ENCODE measurements around the gene AXL.

Gene AXL

DNA sequence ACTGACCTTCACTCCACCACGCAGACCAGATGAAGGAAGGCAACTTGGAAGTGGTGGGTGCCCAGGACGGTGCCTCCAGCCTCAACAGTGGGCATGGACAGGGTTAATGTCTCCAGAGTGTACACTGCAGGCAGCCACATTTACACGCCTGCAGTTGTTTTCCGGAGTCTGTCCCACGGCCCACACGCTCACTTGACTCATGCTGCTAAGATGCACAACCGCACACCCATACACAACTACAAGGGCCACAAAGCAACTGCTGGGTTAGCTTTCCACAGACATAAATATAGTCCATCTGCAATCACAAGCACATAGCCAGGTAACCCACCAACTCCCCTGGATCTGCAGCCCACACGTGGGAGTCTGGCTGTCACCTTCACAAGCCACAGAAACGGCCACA lies 12.6 kb upstream of the AXL start:
- no peaks in the 10 kb centered on the region for H3K4me1 ChIP-seq (ENCODE audit: control insufficient read depth, low read depth, low read length)
- no peak overlapping the region for H4K5ac ChIP-seq (ENCODE audit: low read length)
- no peak overlapping the region for H3K9ac ChIP-seq (ENCODE audit: low read length)
- H3K4me3 ChIP-seq (ENCODE audit: low read length): no peak overlapping the region
- no peak overlapping the region for H3K27ac ChIP-seq (ENCODE audit: low read depth, low read length)
- no peaks in the 10 kb centered on the region for H3K27me3 ChIP-seq (ENCODE audit: insufficient read depth, low read length, poor library complexity)
- no peak overlapping the region for H3K18ac ChIP-seq (ENCODE audit: low read length)
- no peak overlapping the region for H4K8ac ChIP-seq (ENCODE audit: low read depth, low read length)
- no CpG with 5 or more reads among the region's 9 CpGs for WGBS (ENCODE audit: extremely low coverage, insufficient coverage, low lambda C conversion rate)
- H3K56ac ChIP-seq (ENCODE audit: low read length): no peak overlapping the region
- H3K79me1 ChIP-seq (ENCODE audit: low read length): no peaks in the 10 kb centered on the region
- no peak overlapping the region for H3K4me2 ChIP-seq (ENCODE audit: low read length)
- H2BK5ac ChIP-seq (ENCODE audit: low read length): no peak overlapping the region
- no peak overlapping the region for H3K4ac ChIP-seq (ENCODE audit: low read depth, low read length)
- H3K79me2 ChIP-seq (ENCODE audit: control insufficient read depth, insufficient read depth, low read length): no peaks in the 10 kb centered on the region
- H2AK5ac ChIP-seq (ENCODE audit: low read length): no peak overlapping the region
- peaks cover 19% of the 10 kb centered on the region for H3K36me3 ChIP-seq (ENCODE audit: control insufficient read depth, insufficient read depth, low read length)
- no peak overlapping the region for H3K23ac ChIP-seq (ENCODE audit: low read length)
- H2BK15ac ChIP-seq (replicated peaks; ENCODE audit: low read depth): no peak overlapping the region
- H2BK120ac ChIP-seq (ENCODE audit: low read depth, low read length): no peak overlapping the region
- no peak for DNase-seq

DNA sequence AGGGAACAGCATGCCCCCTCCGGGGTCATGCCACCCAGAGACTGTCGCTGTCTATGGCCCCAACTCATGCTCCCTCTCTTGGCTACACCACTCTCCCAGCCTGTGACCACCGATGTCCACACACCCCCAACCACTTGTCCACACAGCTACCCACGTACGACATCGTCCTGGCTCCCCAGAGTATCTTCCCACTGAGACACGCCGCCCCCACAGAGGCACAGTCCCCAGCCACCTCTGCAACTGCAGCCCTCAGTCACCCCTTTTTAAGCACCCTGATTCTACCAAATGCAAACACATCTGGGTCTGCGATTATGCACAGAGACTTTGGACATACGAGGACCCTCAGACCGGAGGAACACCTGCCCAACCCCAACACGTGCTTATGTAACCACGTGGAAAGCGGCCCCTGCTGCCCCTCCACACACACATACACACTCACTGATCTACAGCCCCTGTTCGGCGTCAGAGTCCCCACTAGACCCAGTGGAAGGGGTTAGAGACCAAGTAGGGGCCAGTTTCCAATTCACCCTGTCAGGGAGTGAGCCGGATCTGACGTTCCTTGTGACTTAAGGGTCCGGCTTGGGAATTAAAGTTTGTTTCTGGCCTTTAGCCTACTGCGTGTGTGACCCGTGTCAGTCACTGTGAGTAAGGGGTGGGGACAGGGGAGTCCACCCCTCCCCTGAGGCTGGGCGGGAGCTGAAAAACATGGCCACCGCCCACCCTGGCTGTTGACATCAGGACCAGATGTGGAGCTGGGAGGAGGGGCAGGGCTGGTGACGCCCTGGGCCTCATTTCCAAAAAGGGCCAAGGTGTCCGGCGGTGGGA lies 11.9 kb upstream of the AXL start:
- Histone ChIP-seq H3K27ac (ENCODE audit: low read depth, low read length) (no peak overlapping the region), H2BK5ac (ENCODE audit: low read length) (no peak overlapping the region), H4K8ac (ENCODE audit: low read depth, low read length) (no peak overlapping the region), H3K79me2 (ENCODE audit: control insufficient read depth, insufficient read depth, low read length) (no peaks in the 10 kb centered on the region), H3K4me1 (ENCODE audit: control insufficient read depth, low read depth, low read length) (no peaks in the 10 kb centered on the region), H2BK120ac (ENCODE audit: low read depth, low read length) (no peak overlapping the region), H3K9ac (ENCODE audit: low read length) (no peak overlapping the region), H3K4ac (ENCODE audit: low read depth, low read length) (no peak overlapping the region), H3K4me3 (ENCODE audit: low read length) (no peak overlapping the region), H2AK5ac (ENCODE audit: low read length) (no peak overlapping the region), H2BK15ac (replicated peaks; ENCODE audit: low read depth) (no peak overlapping the region), H3K23ac (ENCODE audit: low read length) (no peak overlapping the region), H3K56ac (ENCODE audit: low read length) (no peak overlapping the region), H3K27me3 (ENCODE audit: insufficient read depth, low read length, poor library complexity) (no peaks in the 10 kb centered on the region), H3K18ac (ENCODE audit: low read length) (no peak overlapping the region), H3K4me2 (ENCODE audit: low read length) (no peak overlapping the region), H4K5ac (ENCODE audit: low read length) (no peak overlapping the region), H3K36me3 (ENCODE audit: control insufficient read depth, insufficient read depth, low read length) (peaks cover 17% of the 10 kb centered on the region), H3K79me1 (ENCODE audit: low read length) (no peaks in the 10 kb centered on the region)
- WGBS (ENCODE audit: extremely low coverage, insufficient coverage, low lambda C conversion rate): no CpG with 5 or more reads among the region's 26 CpGs
- no peak for DNase-seq

DNA sequence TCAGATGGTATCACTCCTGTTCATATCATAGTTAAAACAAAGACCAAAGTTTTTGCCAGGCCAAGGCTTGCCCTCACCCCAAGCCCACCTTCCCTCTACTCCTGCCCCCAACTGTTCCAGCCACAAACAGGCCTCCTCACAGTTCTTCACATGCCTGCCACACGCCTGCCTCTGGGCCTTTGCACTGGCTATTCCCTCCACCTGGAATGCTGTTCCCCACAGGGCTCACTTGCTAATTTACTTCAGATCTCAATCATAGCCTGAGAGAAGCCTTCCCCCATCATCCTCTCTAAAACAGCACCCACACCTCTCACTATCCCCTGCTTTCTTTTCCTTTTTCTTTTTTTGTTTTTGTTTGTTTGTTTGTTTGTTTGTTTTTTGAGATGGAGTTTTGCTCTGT lies 4.9 kb upstream of the AXL start:
- H3K9ac ChIP-seq (ENCODE audit: low read length): no peak overlapping the region
- H3K36me3 ChIP-seq (ENCODE audit: control insufficient read depth, insufficient read depth, low read length): no peaks in the 10 kb centered on the region
- DNase-seq: no peak
- H3K79me2 ChIP-seq (ENCODE audit: control insufficient read depth, insufficient read depth, low read length): no peaks in the 10 kb centered on the region
- no peak overlapping the region for H3K4ac ChIP-seq (ENCODE audit: low read depth, low read length)
- H3K4me1 ChIP-seq (ENCODE audit: control insufficient read depth, low read depth, low read length): peaks cover 2% of the 10 kb centered on the region
- H4K5ac ChIP-seq (ENCODE audit: low read length): no peak overlapping the region
- no CpG with 5 or more reads among the region's 1 CpG for whole genome bisulfite sequencing (ENCODE audit: extremely low coverage, insufficient coverage, low lambda C conversion rate)
- no peak overlapping the region for H2BK5ac ChIP-seq (ENCODE audit: low read length)
- no peaks in the 10 kb centered on the region for H3K27me3 ChIP-seq (ENCODE audit: insufficient read depth, low read length, poor library complexity)
- H3K4me2 ChIP-seq (ENCODE audit: low read length): no peak overlapping the region
- no peak overlapping the region for H3K27ac ChIP-seq (ENCODE audit: low read depth, low read length)
- no peak overlapping the region for H3K18ac ChIP-seq (ENCODE audit: low read length)
- H2BK15ac ChIP-seq (replicated peaks; ENCODE audit: low read depth): no peak overlapping the region
- no peak overlapping the region for H3K4me3 ChIP-seq (ENCODE audit: low read length)
- no peak overlapping the region for H2BK120ac ChIP-seq (ENCODE audit: low read depth, low read length)
- H4K8ac ChIP-seq (ENCODE audit: low read depth, low read length): no peak overlapping the region
- no peak overlapping the region for H3K23ac ChIP-seq (ENCODE audit: low read length)
- no peaks in the 10 kb centered on the region for H3K79me1 ChIP-seq (ENCODE audit: low read length)
- no peak overlapping the region for H3K56ac ChIP-seq (ENCODE audit: low read length)
- H2AK5ac ChIP-seq (ENCODE audit: low read length): no peak overlapping the region

DNA sequence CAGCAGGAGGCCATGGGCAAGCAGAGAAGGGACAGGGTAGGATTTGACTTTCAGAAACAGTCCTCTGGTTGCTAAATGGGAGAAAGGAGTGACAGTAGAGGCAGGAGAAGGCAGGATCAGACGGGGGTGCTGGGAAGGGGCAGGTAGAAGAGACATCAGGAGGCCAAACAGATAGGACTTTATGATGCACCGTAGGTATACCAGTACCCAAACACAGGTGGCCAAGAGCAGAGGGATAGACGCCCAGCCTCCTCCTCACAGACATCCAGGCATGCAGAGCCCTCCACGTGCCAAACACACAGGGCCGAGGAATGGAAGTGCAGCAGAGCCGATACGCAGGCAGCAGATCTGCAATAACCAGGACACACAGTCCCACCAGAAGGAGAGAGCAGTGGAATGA lies 1.3 kb upstream of the AXL start:
- no peaks in the 10 kb centered on the region for H3K36me3 ChIP-seq (ENCODE audit: control insufficient read depth, insufficient read depth, low read length)
- peak overlapping the region; percentile 78 for H2AK5ac ChIP-seq (ENCODE audit: low read length)
- H3K4ac ChIP-seq (ENCODE audit: low read depth, low read length): no peak overlapping the region
- no peak overlapping the region for H2BK15ac ChIP-seq (replicated peaks; ENCODE audit: low read depth)
- no peak overlapping the region for H4K5ac ChIP-seq (ENCODE audit: low read length)
- no peak overlapping the region for H3K27ac ChIP-seq (ENCODE audit: low read depth, low read length)
- H3K4me2 ChIP-seq (ENCODE audit: low read length): no peak overlapping the region
- H3K18ac ChIP-seq (ENCODE audit: low read length): no peak overlapping the region
- no peak overlapping the region for H4K8ac ChIP-seq (ENCODE audit: low read depth, low read length)
- no CpG with 5 or more reads among the region's 7 CpGs for WGBS (ENCODE audit: extremely low coverage, insufficient coverage, low lambda C conversion rate)
- DNase-seq: no peak
- H3K56ac ChIP-seq (ENCODE audit: low read length): peak overlapping the region; percentile 30
- H3K4me1 ChIP-seq (ENCODE audit: control insufficient read depth, low read depth, low read length): peaks cover 2% of the 10 kb centered on the region
- H3K9ac ChIP-seq (ENCODE audit: low read length): no peak overlapping the region
- peak overlapping the region; percentile 11 for H2BK5ac ChIP-seq (ENCODE audit: low read length)
- no peaks in the 10 kb centered on the region for H3K27me3 ChIP-seq (ENCODE audit: insufficient read depth, low read length, poor library complexity)
- H2BK120ac ChIP-seq (ENCODE audit: low read depth, low read length): no peak overlapping the region
- no peak overlapping the region for H3K4me3 ChIP-seq (ENCODE audit: low read length)
- H3K79me1 ChIP-seq (ENCODE audit: low read length): peaks cover 2% of the 10 kb centered on the region
- no peak overlapping the region for H3K23ac ChIP-seq (ENCODE audit: low read length)
- H3K79me2 ChIP-seq (ENCODE audit: control insufficient read depth, insufficient read depth, low read length): no peaks in the 10 kb centered on the region

DNA sequence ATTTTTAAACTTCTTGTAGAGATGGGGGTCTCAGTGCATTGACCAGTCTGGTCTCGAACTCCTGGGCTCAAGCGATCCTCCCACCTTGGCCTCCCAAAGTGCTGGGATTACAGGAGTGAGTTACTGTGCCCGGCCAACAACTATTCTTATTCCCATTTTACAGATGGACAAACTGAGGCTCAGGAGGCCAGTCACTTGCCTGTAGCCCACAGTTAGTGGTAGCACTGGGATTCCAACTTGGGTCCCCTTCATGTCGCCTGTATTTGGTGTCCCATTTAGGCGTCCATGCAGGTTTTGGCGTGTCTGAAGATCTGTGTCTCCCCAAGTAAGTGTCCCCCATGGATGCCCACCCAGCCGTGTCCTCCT lies 791 bp upstream of the AXL start:
- no peak overlapping the region for H3K18ac ChIP-seq (ENCODE audit: low read length)
- WGBS (ENCODE audit: extremely low coverage, insufficient coverage, low lambda C conversion rate): no CpG with 5 or more reads among the region's 7 CpGs
- H3K4me2 ChIP-seq (ENCODE audit: low read length): peak overlapping the region; percentile 81
- DNase-seq: no peak
- peaks cover 2% of the 10 kb centered on the region for H3K79me1 ChIP-seq (ENCODE audit: low read length)
- H3K4me3 ChIP-seq (ENCODE audit: low read length): no peak overlapping the region
- no peak overlapping the region for H4K5ac ChIP-seq (ENCODE audit: low read length)
- H2AK5ac ChIP-seq (ENCODE audit: low read length): peak overlapping the region; percentile 51
- H2BK15ac ChIP-seq (replicated peaks; ENCODE audit: low read depth): no peak overlapping the region
- peaks cover 2% of the 10 kb centered on the region for H3K4me1 ChIP-seq (ENCODE audit: control insufficient read depth, low read depth, low read length)
- H3K56ac ChIP-seq (ENCODE audit: low read length): peak overlapping the region; percentile 93
- H3K27ac ChIP-seq (ENCODE audit: low read depth, low read length): peak overlapping the region; percentile 69
- H3K9ac ChIP-seq (ENCODE audit: low read length): peak overlapping the region; percentile 79
- no peak overlapping the region for H2BK120ac ChIP-seq (ENCODE audit: low read depth, low read length)
- H2BK5ac ChIP-seq (ENCODE audit: low read length): peak overlapping the region; percentile 88
- H3K4ac ChIP-seq (ENCODE audit: low read depth, low read length): no peak overlapping the region
- no peaks in the 10 kb centered on the region for H3K27me3 ChIP-seq (ENCODE audit: insufficient read depth, low read length, poor library complexity)
- no peaks in the 10 kb centered on the region for H3K79me2 ChIP-seq (ENCODE audit: control insufficient read depth, insufficient read depth, low read length)
- H3K23ac ChIP-seq (ENCODE audit: low read length): peak overlapping the region; percentile 89
- no peaks in the 10 kb centered on the region for H3K36me3 ChIP-seq (ENCODE audit: control insufficient read depth, insufficient read depth, low read length)
- H4K8ac ChIP-seq (ENCODE audit: low read depth, low read length): no peak overlapping the region
